IPS-18c (cell line): ENCODE results near the gene KAZN.

Source experiments
- H3K4me3 ChIP-seq: 2 replicates; pipeline ENCODE4 v1.7.0; 2013; ENCODE audit warnings: low read depth, mild to moderate bottlenecking, low read length, moderate library complexity; ENCODE audit not compliant: insufficient read depth
- H3K9me3 ChIP-seq: one replicate; pipeline ENCODE4 v1.6.1; 2013; ENCODE audit warnings: mild to moderate bottlenecking, low read length, moderate library complexity; ENCODE audit not compliant: control insufficient read depth, insufficient read depth

KAZN gene

DNA sequence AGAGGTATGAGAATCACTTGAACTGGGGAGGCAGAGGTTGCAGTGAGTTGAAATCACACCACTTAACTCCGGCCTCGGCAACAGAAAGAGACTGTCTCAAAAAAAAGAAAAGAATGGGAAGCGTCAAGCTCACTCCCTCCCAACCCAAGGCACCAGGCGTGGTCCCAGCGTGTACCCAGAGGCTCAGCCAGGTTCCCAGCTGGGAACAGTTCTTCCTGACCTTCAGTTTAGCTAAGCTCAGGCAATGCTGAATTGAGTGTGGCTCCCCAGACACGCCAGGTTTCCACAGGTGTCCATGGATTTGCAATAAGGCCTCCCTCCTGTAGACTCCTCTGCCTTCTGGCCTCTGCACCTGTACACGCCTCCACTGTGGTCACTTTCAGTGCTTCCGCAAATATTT is 414.3 kb downstream of the KAZN start:
- Histone ChIP-seq H3K4me3 (no peak overlapping the region), H3K9me3 (no peaks in the 10 kb centered on the region)

DNA sequence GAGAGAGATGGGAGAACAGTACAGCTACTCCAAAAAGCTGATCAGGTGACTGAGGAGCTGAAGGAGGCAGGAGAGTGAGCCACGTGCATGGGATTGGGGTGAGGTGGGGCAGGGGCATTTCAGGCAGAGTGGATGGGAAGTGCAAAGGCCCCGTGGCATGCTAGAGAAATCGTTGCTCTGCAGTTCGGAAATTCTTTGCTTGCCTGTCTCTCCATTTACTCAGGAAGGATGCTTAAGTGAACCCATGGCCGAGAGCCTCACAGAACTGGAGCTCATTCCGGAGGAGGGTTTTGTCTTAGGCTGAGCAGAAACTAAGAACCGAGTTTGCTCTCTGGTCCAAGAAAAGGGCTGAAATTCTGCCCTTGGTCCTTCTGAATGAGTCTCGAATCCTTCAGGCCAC is 415.3 kb downstream of the KAZN start:
- H3K4me3 ChIP-seq: no peak overlapping the region
- H3K9me3 ChIP-seq: no peaks in the 10 kb centered on the region

- no peak overlapping the region for H3K4me3 ChIP-seq
Measured at GRCh38 chr1:15014516-15014915, 416.0 kb downstream of the KAZN start.

DNA sequence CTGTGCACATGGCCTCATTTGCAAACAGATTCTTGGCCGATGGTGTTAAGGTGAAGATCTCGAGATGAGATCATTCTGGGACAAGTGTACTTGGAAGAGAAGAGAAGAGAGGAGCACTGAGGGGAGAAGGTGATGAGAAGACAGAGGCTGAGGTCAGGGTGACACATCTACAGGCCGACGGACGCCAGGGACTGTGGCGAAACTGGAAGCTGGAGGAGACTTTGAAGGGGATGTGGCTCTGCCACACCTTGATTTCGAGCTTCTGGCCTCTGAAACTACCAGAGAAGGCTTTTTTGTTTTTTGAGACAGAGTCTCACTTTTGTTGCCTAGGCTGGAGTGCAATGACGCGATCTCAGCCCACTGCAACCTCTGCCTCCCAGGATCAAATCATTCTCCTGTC is 417.5 kb downstream of the KAZN start:
- Histone ChIP-seq H3K4me3 (no peak overlapping the region), H3K9me3 (no peaks in the 10 kb centered on the region)

More at GRCh38 chr1:15014516-15014915, 416.0 kb downstream of the KAZN start:
- H3K9me3 ChIP-seq: no peaks in the 10 kb centered on the region

DNA sequence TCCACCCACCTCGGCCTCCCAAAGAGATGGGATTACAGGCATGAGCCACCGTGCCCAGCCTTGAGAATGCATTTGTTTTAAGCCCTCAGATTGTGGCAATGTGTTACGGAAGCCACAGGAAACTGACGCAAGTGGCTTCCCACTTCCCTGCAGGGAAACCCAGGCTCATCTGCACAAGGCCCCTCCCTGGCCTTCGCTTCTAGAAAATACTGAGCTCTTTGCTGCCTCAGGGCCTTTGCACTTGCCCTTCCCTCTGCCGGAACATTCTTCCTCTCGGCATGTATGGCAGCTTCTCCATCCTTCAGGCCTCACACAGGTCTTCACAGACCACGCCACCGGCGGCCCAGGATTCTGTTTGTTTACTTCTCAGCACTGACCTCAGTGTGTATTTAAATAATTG is 418.0 kb downstream of the KAZN start:
- Histone ChIP-seq H3K9me3 (no peaks in the 10 kb centered on the region), H3K4me3 (no peak overlapping the region)

DNA sequence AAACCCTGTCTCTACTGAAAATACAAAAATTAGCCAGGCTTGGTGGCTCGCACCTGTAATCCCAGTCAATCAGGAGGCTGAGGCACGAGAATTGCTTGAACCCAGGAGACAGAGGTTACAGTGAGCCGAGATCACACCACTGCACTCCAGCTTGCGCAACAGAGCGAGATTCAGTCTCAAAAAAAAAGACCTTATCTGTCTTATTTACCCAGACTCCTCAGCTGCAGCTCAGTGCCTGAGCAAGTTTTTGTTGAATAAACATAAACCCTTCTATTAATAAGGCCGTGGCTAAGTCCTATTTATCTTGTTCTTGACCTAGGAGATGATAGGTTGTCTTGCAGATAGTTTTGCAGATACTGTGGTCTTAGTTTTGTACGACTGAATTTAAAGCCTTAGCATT is 418.6 kb downstream of the KAZN start:
- Histone ChIP-seq H3K4me3 (no peak overlapping the region), H3K9me3 (no peaks in the 10 kb centered on the region)

- no peak overlapping the region for H3K4me3 ChIP-seq
- H3K9me3 ChIP-seq: no peaks in the 10 kb centered on the region
Measured at GRCh38 chr1:15018767-15019166, 420.3 kb downstream of the KAZN start.

GRCh38 chr1:15020943-15021745 is 422.7 kb downstream of the KAZN start:
- Histone ChIP-seq H3K9me3 (no peaks in the 10 kb centered on the region), H3K4me3 (no peak overlapping the region)

DNA sequence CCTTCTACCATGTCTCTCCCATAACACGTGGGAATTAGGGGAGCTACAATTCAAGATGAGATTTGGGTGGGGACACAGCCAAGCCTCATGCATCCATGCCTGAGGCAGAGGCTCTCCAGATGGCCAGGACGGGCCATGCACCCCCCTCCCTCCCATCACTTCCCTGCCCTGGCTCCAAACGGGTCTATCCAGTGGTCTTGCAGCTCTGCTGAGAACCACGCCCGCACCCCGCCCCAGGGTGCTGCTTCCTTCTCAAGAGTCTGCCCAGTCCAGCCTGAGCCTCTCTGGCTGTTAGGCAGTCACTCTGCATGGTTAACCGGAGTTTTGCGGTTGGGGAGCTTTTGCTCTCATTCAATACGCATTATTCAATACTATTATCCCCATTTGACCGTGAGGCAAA is 423.6 kb downstream of the KAZN start:
- H3K9me3 ChIP-seq: no peaks in the 10 kb centered on the region
- H3K4me3 ChIP-seq: no peak overlapping the region

- Histone ChIP-seq H3K4me3 (no peak overlapping the region), H3K9me3 (no peaks in the 10 kb centered on the region)
Measured at GRCh38 chr1:15023205-15023604, 424.7 kb downstream of the KAZN start.

GRCh38 chr1:15023976-15024375 is 425.5 kb downstream of the KAZN start:
- Histone ChIP-seq H3K9me3 (no peaks in the 10 kb centered on the region), H3K4me3 (no peak overlapping the region)

DNA sequence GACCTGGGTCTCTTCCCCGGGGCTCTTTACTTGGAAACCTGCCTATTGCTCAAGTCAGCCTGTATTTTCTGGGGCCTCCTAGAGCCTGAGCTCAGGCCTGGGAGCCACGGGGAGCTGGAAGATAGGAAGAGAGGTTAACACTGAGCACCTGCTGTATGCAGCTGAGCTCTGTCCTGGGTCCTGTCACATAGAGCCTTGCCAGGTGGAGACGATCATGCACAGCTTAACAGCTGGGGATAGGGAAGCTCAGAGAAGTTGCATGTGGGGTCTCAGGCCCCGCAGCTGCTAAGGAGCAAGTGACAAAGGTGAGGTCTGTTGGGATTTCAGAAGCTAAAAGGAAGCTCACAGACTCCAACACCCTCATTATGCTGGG is 427.6 kb downstream of the KAZN start:
- Histone ChIP-seq H3K4me3 (no peak overlapping the region), H3K9me3 (no peaks in the 10 kb centered on the region)

- Histone ChIP-seq H3K9me3 (no peaks in the 10 kb centered on the region), H3K4me3 (no peak overlapping the region)
Measured at GRCh38 chr1:15027515-15027986, 429.1 kb downstream of the KAZN start.

- H3K9me3 ChIP-seq: no peaks in the 10 kb centered on the region
- no peak overlapping the region for H3K4me3 ChIP-seq
Measured at GRCh38 chr1:15028102-15028501, 429.6 kb downstream of the KAZN start.

- Histone ChIP-seq H3K4me3 (no peak overlapping the region), H3K9me3 (no peaks in the 10 kb centered on the region)
Measured at GRCh38 chr1:15028616-15029015, 430.1 kb downstream of the KAZN start.

GRCh38 chr1:15029036-15029435 is 430.6 kb downstream of the KAZN start:
- Histone ChIP-seq H3K9me3 (no peaks in the 10 kb centered on the region), H3K4me3 (no peak overlapping the region)

- no peak overlapping the region for H3K4me3 ChIP-seq
- no peaks in the 10 kb centered on the region for H3K9me3 ChIP-seq
Measured at GRCh38 chr1:15029786-15030185, 431.3 kb downstream of the KAZN start.

DNA sequence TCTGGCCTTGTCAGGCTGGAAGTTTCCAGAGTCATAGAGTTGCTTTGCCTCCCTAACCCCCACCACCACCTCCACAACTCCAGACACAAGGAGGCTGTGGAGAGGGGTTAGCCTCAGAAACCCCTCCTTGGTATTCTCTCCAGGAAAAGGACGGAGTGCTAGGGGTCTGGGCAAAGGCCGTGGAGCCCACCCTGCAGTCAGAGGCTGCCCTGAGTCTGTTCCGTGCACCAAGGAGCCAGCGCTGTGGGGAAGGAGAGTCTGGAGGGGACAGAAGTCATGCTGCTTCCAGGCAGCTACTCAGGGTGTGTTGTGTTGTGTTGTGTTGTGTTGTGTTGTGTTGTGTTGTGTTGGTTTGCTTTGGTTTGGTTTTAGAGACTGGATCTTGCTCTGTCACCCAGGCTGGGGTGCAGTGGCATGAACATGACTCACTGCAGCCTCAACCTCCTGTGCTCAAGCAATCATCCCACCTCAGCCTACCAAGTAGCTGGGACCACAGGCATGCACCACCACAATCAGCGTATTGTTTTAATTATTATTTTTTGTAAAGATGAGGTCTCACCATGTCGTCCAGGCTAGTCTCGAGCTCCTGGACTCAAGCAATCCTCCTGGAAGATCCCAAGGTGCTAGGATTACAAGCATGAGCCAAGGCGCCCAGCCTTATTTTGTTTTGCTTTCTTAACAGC is 432.9 kb downstream of the KAZN start:
- no peak overlapping the region for H3K4me3 ChIP-seq
- H3K9me3 ChIP-seq: no peaks in the 10 kb centered on the region
